Measurements from ENCODE around the gene FIGNL1. TPM values are rescaled to one million over a fixed set of nuclear protein-coding genes. Genes with fewer than 3 reads are reported as not detected.

Gene FIGNL1
- total and polyA plus RNA-seq, 2 donors (not counting 1 experiment from before 2014, with no cell fraction given) = 3.6 to 24.5 TPM

GRCh38 chr7:50412973-50413372, 37.2 kb downstream of the FIGNL1 start:
- peak overlapping the region; percentile 20 for H3K9ac ChIP-seq (ENCODE audit: low read length)
- POLR2A ChIA-PET = interaction anchor here (1.1 to 4.6 kb wide), 4 partner anchors 13 to 103 kb away, joined by 3 to 28 read pairs (median 14); no protein-coding TSS in a partner anchor
- H3K36me3 ChIP-seq (replicated peaks in 1 of 2; ENCODE audit: control extremely low read depth in 1 of 2, control insufficient read depth in 1 of 2, extremely low read depth in 1 of 2, insufficient read depth in 2 of 2, low read length in 1 of 2) = no peaks in the 10 kb centered on the region
- H3K27me3 ChIP-seq (replicated peaks in 1 of 4; ENCODE audit: control extremely low read depth in 1 of 4, control insufficient read depth in 3 of 4, insufficient read depth in 4 of 4, low read length in 3 of 4) = no peaks in the 10 kb centered on the region
- H3K4me3 ChIP-seq (ENCODE audit: control extremely low read depth in 1 of 5, extremely low read depth in 1 of 5, insufficient read depth in 1 of 5, low read depth in 2 of 5, low read length in 4 of 5) = peak overlapping the region in 1 of 5 experiments; percentile 41
- DNase-seq (peak; percentile 67), ATAC-seq (ENCODE audit: low read depth) (peak; percentile 15)
- CTCF ChIA-PET = interaction anchor here (1.1 to 10.4 kb wide), 6 partner anchors 14 to 208 kb away, joined by 3 to 182 read pairs (median 8); no protein-coding TSS in a partner anchor
- no peaks in the 10 kb centered on the region for H3K27me3 Mint-ChIP-seq
- no peak for TF ChIP-seq CTCF (IDR thresholded peaks at IDR 0.05)
- TF ChIP-seq EZH2 (IDR thresholded peaks at IDR 0.05; ENCODE audit: borderline replicate concordance, insufficient read depth, low read depth, low read length, poor library complexity, severe bottlenecking) = no peak
- no peaks in the 10 kb centered on the region for H3K9me3 ChIP-seq (ENCODE audit: control extremely low read depth in 1 of 3, control insufficient read depth in 2 of 3, insufficient read depth in 1 of 3, low read length in 2 of 3)
- H3K27ac ChIP-seq (ENCODE audit: low read length in 2 of 2) = peak overlapping the region; percentile 90 to 94
- WGBS (ENCODE audit: insufficient coverage) = 60% methylated on average over 1 of the region's 4 CpGs
- intact Hi-C loops (cut with micrococcal nuclease) = loop anchor here (5.0 kb wide), 1 partner anchor 106 kb away; no protein-coding TSS in a partner anchor
- H3K4me1 ChIP-seq (ENCODE audit: control insufficient read depth in 2 of 2, insufficient read depth in 2 of 2, low read length in 2 of 2) = peaks cover 96 to 97% of the 10 kb centered on the region in 2 donors
- H3K27ac Mint-ChIP-seq = peak overlapping the region; percentile 89
- H4K20me1 ChIP-seq (ENCODE audit: control insufficient read depth, insufficient read depth, low read length, poor library complexity, severe bottlenecking) = no peaks in the 10 kb centered on the region
- H3K79me2 ChIP-seq (ENCODE audit: control insufficient read depth, insufficient read depth, low read length) = peaks cover 24% of the 10 kb centered on the region
- peak overlapping the region; percentile 71 for H3K4me2 ChIP-seq (replicated peaks; ENCODE audit: low read depth, low read length, poor library complexity, severe bottlenecking)
- peak overlapping the region; percentile 56 for H3K4me3 Mint-ChIP-seq
- no peak overlapping the region for H2AFZ ChIP-seq (ENCODE audit: insufficient read depth, low read depth, low read length, poor library complexity, severe bottlenecking)
- H3K9me3 Mint-ChIP-seq (ENCODE audit: insufficient read depth) = no peaks in the 10 kb centered on the region
- peaks cover 94% of the 10 kb centered on the region for H3K4me1 Mint-ChIP-seq

- Mint-ChIP-seq H3K4me1 (peaks cover 95% of the 10 kb centered on the region), H3K9me3 (ENCODE audit: insufficient read depth) (no peaks in the 10 kb centered on the region), H3K27ac (peak overlapping the region; percentile 99), H3K4me3 (peak overlapping the region; percentile 83), H3K27me3 (no peaks in the 10 kb centered on the region)
- Histone ChIP-seq H2AFZ (ENCODE audit: insufficient read depth, low read depth, low read length, poor library complexity, severe bottlenecking) (peak overlapping the region; percentile 2), H3K4me2 (replicated peaks; ENCODE audit: low read depth, low read length, poor library complexity, severe bottlenecking) (peak overlapping the region; percentile 71), H3K27me3 (replicated peaks in 1 of 4; ENCODE audit: control extremely low read depth in 1 of 4, control insufficient read depth in 3 of 4, insufficient read depth in 4 of 4, low read length in 3 of 4) (no peaks in the 10 kb centered on the region), H3K9ac (ENCODE audit: low read length) (peak overlapping the region; percentile 46), H3K79me2 (ENCODE audit: control insufficient read depth, insufficient read depth, low read length) (peaks cover 14% of the 10 kb centered on the region), H3K36me3 (replicated peaks in 1 of 2; ENCODE audit: control extremely low read depth in 1 of 2, control insufficient read depth in 1 of 2, extremely low read depth in 1 of 2, insufficient read depth in 2 of 2, low read length in 1 of 2) (no peaks in the 10 kb centered on the region), H4K20me1 (ENCODE audit: control insufficient read depth, insufficient read depth, low read length, poor library complexity, severe bottlenecking) (no peaks in the 10 kb centered on the region), H3K27ac (ENCODE audit: low read length in 2 of 2) (peak overlapping the region; percentile 90 to 94), H3K9me3 (ENCODE audit: control extremely low read depth in 1 of 3, control insufficient read depth in 2 of 3, insufficient read depth in 1 of 3, low read length in 2 of 3) (no peaks in the 10 kb centered on the region), H3K4me1 (ENCODE audit: control insufficient read depth in 2 of 2, insufficient read depth in 2 of 2, low read length in 2 of 2) (peaks cover 97% of the 10 kb centered on the region in 2 donors), H3K4me3 (ENCODE audit: control extremely low read depth in 1 of 5, extremely low read depth in 1 of 5, insufficient read depth in 1 of 5, low read depth in 2 of 5, low read length in 4 of 5) (peak overlapping the region in 2 of 5 experiments; percentile 10 to 40)
- ChIA-PET CTCF (interaction anchor here (0.8 to 4.8 kb wide), 11 partner anchors 12 to 207 kb away, joined by 3 to 40 read pairs (median 3); no protein-coding TSS in a partner anchor), POLR2A (interaction anchor here (1.0 to 4.6 kb wide), 7 partner anchors 8 to 107 kb away, joined by 4 to 28 read pairs (median 5); partner anchors contain the start of gene IKZF1)
- 33% methylated on average over 3 of the region's 6 CpGs for WGBS (ENCODE audit: insufficient coverage)
- no peak for TF ChIP-seq CTCF (IDR thresholded peaks at IDR 0.05)
- TF ChIP-seq EZH2 (IDR thresholded peaks at IDR 0.05; ENCODE audit: borderline replicate concordance, insufficient read depth, low read depth, low read length, poor library complexity, severe bottlenecking) = no peak
- ATAC-seq (ENCODE audit: low read depth) = peak; percentile 42
- peak; percentile 66 for DNase-seq
- intact Hi-C loops (cut with micrococcal nuclease) = loop anchor here (1.0 to 5.0 kb wide), 5 partner anchors 43 to 263 kb away; no protein-coding TSS in a partner anchor
These were observed 38.8 kb downstream of the FIGNL1 start for GRCh38 chr7:50411332-50411731.

All from B cell (primary cell).